SKM-1 treated with dmso at 0.1 percent for 144 hours (cell line): Measurements from ENCODE around the gene CLIC5.

Experiments
- DNase-seq: peaks from one replicate; lab custom pipeline; 2025; ENCODE audit not compliant: unreplicated experiment; lab: John Stamatoyannopoulos, UW

The CLIC5 gene

DNA sequence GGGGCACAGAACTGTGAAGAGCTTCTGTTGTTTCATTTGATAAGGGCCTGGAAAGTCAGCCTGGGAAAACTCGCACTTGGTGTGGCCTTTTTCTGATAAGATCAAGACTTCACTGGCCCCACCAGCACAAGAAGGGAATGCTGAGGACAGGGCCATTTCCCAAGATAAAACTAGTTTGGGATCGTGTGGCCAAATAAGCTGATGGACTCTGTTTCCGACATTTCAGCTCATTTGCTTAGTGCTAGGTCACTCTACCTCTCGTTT, 116.0 kb downstream of the CLIC5 start:
- no peak for DNase-seq

DNA sequence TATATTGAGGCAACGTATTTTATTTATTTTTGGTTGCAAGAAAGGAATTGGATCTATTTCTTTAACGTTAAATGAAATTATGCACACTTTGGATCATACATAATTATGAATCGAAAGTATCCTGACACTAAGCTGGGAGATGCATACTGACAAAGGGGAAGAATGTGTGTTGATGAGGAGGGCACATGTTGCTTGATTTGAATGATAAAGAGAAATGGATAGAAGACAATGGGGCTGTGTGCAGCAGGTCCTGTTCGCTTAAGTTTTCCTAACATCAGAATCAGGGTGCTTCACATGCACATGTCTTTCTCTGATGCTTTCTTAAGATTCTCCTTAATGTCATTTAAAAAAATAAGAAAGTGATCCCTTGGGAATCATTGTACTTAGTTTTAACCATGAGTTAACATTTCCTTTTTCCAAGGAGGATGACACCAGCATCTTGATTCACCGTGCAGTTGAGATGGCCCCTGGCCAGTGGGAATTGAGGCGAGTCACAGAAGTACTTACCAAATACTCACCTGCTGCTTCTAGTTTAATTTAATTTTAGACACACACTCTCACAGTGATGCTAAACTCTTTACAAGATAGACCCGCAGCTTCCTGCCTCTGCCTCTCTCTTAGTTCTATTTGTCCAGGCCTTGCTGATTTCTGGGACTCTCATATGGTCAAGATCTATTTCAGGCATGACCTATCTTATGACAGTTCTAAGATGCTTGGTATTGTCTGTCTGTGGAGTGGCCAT, 116.5 kb downstream of the CLIC5 start:
- no peak for DNase-seq

DNA sequence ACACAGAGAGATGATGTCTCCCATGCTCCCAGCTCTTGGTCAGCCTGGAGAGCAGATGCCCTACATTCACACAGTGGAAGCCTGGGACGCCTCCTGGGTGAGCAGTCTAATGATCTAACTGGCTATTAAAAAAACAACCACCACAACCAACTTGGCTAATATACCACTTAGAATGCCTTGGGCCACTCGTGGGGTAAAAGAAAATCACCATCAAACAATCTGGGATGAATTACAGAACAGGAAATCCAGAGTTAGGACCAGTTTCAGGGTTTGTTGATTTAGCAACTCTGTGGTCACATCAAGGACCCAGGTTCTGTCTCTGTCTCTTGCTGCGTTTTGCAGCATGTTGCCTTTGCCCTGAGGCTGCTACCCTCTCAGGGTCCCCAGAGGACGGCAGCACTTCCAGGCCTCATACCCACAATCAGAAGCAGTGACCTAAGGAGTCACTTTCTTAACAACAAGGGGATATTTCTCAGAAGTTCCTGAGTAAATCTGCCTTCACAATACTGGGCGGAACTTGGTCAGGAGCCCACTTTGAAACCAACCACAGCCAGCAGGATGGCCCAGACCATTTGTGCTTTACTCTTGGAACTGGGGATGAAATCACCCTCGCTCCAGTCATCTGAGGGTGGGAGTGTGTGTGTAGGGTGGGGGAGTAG, 118.7 kb downstream of the CLIC5 start:
- DNase-seq: no peak

DNA sequence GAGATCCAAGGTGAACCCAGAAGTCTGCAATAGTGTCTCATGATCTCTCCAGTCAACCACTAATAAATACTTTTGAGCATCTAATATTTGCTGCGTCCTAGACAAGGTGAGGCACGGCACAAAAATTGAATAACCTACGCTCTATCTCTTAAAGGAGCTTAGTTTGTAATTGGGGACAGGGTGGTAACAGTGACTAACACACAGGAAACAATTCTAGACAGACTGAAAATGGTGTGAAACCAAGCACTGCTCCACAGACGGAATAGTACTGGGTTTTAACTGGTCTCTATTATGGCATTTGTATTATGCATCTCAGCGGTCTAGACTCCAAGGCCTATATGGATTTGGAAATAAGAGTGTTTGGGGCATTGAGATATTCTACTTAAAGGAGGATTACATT, 120.1 kb downstream of the CLIC5 start:
- DNase-seq: no peak

DNA sequence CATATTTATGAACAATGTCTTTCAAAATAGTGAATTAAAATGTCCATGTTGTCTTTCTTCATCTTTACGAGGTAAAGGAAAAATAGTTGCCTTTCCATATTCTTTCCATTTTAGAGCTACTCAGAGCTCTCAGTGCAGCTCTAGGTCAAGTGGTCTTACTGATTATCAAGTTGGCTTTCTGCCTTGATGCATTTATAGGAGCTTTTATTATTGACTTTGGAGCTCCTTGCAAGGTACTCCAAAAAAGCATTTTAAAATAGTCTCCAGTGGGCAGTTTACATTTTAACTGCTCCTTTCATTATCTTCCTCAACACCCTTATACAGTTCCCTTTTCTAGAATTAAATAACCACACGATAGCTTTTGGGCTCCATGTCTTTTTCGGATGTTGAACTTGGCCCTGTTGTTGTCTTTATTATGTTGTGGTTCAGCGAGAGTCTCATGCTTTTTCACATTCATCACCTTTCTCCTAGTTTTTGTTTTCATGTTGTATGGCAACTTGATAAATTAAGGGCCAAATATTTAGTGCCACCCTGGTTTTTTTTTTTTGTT, 122.9 kb downstream of the CLIC5 start:
- DNase-seq: no peak

DNA sequence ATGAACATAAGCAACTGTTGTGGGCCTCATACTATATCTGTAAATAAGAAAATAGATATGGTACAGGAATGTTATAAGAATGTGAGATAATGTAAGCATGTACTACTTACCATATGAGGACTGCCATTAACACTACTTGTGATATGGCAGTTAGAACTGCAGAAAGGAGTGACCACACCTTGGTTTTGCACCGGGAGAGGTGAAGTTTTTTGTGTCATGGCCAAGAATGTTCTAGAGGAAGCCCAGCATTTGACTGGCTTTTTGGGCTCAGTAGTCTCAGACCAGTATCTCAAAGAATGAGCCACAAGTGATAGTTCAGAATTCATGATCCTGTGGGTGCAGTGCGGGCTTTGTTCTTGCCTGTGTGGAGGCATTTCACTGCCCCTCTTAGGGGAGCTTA, 123.5 kb downstream of the CLIC5 start:
- DNase-seq: no peak

DNA sequence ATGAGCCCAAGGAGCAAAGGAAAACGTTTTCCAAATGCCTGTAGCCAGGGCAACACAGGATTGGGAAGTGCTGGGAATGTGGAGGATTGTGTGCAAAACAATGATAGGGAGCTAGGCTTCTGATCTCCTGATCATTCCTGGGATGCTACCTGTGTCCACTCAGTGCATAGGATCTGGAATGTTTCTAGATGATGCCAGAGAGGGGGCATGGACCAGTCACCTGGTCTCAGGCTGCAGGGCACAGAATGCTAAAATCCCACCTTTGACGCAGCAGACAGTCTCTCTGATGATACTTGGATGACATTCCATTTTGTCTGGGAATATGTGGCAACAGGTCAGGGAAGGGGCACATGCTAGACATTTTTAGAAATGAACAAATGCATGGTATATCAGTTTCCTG, 128.9 kb downstream of the CLIC5 start:
- no peak for DNase-seq

DNA sequence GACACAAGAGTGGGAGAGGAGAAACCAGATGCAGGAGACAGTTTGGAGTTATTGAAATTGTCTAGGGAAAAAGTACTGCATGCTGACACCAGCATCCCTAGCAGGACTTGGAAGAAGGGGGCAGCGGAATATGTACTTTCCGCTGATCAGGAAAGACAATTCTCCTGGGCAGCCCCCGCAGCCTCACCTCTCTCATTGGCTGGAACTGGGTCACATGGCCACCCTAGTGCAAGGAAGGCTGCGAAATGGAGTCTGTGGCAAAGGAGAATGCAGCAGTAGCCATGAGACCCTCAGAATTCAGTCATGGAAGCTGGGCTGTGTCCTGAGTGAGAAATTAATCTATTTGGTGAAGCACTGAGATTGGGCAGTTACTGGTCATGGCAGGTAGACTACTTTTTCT, 131.3 kb downstream of the CLIC5 start:
- DNase-seq: no peak

DNA sequence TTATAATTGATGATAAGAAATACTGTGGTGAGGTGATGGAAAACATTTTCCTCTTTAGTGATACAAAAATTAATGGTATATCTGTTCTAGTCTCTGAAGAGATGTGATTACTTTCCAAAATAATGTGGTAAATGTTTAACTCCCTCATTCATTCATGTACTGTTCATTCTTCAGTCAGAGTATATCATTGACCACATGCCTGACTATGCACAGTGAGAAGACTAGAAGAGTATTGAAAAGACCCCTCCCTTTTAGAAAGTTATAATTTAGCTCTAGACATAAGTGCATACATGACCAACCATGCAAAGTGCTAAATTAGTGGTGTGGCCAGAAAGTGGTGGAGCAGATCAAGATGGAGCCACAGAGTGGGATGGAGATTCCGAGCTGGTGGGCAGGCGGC, 133.0 kb downstream of the CLIC5 start:
- no peak for DNase-seq

DNA sequence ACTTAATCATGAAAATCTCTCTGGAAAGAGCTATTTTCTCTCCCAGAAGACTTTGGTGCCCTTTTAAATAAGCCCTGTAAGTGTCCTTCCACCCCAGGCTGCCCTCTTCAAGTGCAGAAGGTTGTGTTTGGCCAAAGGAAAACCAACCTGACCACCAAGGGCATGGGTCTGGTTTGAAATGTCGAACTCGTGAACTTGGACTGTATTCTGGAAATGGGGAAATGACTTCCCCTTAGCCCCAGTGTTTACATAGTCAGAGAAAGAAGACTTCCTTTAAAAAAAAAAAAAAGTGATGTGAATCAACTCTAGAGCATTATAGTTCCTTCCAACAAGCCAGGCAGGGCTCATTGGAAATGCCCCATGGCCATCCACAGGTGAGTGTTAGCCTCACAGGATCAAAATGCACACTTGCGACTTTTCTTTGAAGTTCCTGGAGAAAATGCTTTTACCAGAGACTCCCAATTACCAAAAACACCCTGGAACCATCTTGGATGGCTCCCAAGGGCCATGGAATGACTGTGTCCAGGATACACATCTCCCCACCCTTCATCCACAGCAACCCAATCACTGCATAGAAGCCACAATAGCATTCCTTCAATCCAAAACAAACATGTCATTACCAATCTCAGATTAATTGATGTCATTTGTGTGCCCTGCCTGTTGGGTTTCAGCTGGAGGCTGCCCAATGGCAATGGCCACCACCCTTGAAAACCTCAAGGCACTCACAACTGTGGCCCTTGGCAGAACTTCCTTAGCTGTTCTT, 133.8 kb downstream of the CLIC5 start:
- peak; percentile 2 for DNase-seq

DNA sequence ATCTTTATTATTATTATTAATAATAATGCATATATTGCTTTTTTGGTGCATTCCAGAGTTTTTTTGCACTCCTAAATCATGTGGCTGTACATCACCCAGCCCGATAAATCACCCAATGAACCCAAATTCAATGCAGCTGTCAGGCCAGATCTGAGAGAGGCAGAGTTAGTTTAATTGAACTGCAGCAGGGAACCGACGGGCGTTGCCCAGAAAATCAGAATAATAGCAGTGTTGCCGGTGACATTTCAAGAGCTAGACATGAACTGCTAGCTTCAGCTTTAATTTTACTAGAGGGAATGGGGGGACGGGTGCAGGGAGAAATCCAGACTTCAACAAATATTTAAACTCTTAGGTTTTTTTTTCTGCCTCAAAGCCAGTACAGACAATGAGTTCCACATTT, 135.0 kb downstream of the CLIC5 start:
- no peak for DNase-seq

DNA sequence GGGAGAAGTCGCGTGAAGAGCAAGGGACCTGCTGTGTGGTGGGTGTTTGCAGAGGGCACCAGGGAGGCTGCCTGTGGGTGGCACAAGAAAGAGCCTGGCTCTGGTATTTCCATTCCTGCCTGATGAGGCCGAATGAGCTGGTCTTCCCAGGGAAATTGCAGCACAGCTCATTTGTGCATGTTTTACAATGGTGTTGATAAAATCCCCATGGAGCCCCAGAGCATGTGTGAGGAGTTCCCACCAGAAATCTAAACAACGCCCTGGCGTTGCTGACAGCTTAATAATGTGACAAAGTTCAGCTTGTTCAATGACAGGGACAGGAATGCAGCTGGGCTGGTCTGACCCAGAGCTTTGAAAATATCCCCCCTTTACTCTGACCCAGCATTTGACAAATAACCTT, 135.5 kb downstream of the CLIC5 start:
- no peak for DNase-seq

DNA sequence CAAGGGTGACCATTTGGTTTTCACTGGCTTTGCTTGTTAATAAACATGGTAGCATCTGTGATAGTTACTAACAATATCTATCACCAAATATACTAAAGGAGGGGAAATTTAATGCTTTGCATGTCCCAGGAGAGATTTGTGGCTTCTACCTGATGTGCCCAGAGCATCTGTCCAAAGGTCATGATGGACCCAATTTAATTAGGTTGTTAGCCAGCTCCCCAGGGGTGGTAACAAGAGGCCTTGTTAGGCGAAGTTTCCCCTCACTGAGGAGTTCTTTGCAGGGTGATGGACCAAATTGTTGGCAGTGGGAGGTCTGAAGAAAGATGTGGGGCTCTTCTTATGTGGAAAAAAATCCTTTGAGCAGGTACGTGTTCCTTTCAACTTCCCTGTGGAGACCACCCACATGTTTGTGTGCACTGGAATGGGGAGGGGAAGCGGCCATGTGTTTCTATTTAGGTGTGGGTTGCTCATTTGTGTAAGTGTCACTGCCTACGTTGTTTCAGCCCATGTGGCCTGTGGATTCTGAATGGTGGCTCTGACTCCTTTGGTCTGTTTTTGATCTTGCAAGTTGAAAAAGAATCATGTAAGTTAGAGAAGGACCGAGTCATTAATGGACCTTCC, 137.6 kb downstream of the CLIC5 start:
- DNase-seq: no peak

DNA sequence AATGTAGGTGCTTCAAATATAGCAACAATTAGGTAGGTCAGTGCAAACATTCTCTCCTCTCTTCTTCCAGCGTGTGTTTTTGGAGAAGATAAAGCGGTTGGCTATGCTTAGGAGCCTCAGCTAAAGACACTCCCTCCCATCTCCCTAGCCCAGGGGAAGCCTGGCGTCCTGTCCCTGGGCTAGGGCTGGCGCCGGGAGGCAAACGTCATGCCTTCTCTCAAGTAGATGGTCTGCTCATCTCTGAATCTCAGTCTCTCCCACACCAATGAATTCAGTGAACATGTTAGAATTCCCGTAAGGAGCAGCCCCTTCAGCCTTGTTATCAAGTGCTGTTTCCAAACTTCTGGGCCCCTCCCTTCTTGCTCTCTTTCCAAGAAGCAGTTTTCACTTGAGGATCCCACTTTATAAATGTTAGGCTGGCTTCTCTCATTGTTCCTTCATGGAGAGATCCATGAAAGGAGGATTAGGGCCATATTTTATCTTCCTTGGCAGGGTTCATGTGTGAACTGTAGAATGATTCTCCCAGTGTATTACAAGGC, 142.8 kb downstream of the CLIC5 start:
- DNase-seq: no peak

DNA sequence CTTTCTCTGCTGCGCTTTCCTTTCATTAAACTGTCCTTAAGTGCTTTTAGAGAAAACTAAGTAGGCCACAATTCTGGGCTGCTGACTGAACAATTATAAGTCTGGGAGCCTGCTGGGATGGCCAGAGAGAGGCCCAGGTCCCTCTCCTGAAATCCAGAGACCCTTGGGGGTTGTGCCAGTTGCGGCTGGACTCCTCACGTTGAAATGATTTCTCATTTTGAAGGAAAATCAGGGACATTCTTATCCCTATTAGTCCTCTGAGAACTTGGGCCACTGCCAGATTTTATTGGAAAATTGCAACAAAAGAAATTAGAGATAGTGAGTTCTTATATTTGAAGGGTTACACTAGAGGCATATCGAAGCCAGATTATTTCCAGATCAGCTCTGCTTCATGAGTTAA, 145.1 kb downstream of the CLIC5 start:
- no peak for DNase-seq

DNA sequence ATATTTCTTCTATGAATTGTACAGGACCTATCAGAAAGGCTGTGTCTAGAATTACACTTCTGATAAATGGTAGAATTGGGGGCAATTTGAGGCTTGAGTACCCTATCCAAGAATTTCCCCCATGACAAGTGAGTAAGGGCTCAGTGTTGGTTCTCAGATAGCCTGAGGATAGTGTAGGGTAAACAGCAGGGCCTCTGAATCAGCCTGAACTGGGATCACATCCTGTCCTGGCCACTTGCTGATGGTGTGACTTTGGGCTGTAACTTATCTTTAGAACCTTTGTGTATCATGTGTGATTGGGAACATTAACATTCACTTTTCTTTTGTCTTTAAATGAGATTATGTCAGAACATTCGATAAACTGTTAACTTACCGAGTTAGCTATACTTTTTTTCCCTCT, 151.0 kb downstream of the CLIC5 start:
- DNase-seq: no peak

DNA sequence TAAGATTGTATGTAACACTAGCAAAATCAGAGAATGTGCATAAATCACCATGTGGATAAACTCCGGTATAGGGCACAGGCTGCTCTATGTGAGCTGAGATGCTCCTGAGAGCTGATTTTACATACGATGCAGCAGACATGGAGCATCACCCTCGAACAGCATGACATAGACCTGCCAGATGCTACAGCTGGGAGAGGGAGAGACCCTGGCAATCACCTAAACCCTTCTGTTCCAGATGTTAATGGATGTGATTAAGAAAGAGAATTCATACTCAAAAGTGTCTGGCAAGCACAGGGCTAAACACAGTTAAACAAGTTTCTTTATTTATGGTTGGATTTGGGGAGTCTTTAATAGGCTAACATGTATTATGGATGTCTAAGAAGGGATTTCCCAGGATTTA, 157.0 kb downstream of the CLIC5 start:
- DNase-seq: no peak

DNA sequence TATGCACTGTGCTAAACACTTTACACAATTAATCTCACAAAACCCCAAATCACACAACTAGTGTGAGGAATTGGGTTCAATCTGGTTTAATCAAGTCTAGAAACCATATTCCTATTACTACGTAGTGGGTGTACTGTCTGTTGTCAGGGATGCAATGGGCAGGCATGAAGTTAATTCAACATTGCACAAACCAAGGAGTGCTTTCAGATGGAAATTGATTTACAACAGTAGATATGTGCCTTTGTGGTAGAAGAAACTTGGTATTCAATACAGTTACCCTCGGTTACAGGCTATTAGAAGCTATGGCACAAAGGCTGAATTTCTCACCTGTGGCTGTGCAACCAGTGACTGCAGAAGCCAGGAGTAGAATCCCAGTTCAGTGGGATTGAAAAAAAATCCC, 157.8 kb downstream of the CLIC5 start:
- DNase-seq: no peak

DNA sequence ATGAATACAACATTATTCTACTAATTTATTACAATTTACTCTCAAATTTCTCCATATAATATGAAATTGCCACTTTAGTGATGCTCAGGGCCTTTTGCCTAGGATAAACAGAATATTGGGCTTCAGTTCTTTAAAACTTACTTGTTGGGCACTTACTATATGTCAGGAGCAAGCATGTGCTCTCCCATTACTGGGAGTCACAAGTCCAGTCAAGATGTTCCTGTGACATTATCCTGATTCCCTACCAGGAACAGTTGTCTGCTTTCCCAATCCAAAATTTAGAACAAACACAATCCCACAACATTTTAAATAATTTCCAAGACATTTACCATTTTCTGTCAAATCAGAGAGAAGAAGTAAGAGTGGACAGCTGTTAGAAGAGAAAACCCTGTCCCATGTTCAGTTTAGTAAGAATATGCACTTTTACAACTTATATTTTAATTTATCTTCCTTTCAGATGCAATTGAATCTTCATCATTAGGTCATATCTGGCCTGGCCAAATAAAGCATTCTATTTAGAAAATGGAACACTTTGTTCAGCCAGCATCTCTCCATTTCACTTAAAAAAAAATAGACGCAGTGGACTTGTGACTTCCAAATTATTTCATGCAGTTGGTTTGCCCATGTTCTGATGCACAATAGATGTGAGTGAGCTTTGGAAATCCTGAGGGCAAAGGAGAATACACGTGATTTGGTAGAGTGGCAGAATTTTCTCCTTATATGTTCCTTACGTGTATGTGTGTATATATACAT, 159.8 kb downstream of the CLIC5 start:
- DNase-seq: no peak

DNA sequence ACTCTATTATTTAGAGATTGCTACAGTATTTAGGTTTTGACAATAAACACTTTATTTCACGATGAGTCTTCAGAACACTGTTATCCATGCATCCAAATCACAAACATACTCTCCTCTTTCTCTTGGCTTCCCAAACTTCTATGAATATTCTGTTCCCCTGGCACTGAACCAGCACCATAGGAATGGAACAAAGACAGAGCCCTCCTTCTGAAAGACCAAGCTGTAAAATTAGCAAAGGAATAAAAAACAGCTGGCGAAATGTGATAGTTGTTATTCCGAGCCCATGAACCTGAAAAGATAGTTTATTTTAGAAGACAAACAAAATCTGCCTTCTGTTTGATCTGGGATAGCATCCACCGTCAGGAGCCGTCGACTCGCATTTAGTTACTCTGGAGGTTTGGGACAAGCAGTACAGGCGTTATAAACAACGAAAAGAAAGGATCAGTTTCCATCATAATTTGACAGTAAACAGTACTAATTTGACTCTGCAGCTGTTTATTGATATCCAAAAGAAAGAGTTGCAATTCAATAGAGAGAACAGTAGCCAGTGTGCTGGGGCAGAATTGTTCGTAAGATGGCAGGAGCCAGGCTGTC, 161.4 kb downstream of the CLIC5 start:
- no peak for DNase-seq
